Activated B cell treated with CpG ODN at 0.5 μM for 24 hours (primary cell): ENCODE data around the gene KCTD10. TPM values are rescaled to one million over a fixed set of nuclear protein-coding genes. Genes with fewer than 3 reads are reported as not detected.

Experiments
- ATAC-seq: fragments of 200-7000 bp; cut with Tn5 transposase; one replicate; pipeline ENCODE4 v1.10.0; 2021; ENCODE audit warnings: low read depth, mild to moderate bottlenecking, moderate library complexity
- CTCF ChIA-PET: fragments of 350-600 bp; sonication (Branson Sonifier 250); formaldehyde crosslinking; loops from one replicate; lab custom pipeline; 2021; ENCODE audit warnings: antibody characterized with exemption; lab: Charles Lee
- POLR2A ChIA-PET: fragments of 350-600 bp; sonication (Branson Sonifier 250); formaldehyde crosslinking; loops from one replicate; lab custom pipeline; 2021; ENCODE audit warnings: antibody characterized with exemption; lab: Charles Lee
- DNase-seq: peaks from one replicate; pipeline ENCODE4 v3.0.0; 2022
- H3K27ac Mint-ChIP-seq: one replicate; pipeline ENCODE4 v1.8.0; 2020; ENCODE audit warnings: mixed read lengths
- H3K27me3 Mint-ChIP-seq: one replicate; pipeline ENCODE4 v1.8.0; 2021; ENCODE audit warnings: mixed read lengths
- H3K36me3 Mint-ChIP-seq: one replicate; pipeline ENCODE4 v1.8.0; 2021; ENCODE audit warnings: low read depth, mixed read lengths
- H3K4me1 Mint-ChIP-seq: one replicate; pipeline ENCODE4 v1.8.0; 2021; ENCODE audit warnings: mixed read lengths
- H3K4me3 Mint-ChIP-seq: one replicate; pipeline ENCODE4 v1.8.0; 2020; ENCODE audit warnings: mild to moderate bottlenecking, mixed read lengths
- H3K9me3 Mint-ChIP-seq: one replicate; pipeline ENCODE4 v1.8.0; 2020; ENCODE audit warnings: mixed read lengths
- CTCF ChIP-seq: fragments of 200-600 bp; IDR thresholded peaks from one replicate; pipeline ENCODE4 v1.8.0; 2022; ENCODE audit warnings: antibody characterized with exemption, mild to moderate bottlenecking
- intact Hi-C: fragments of 100-400 bp; cut with micrococcal nuclease; formaldehyde crosslinking; loops from one replicate; pipeline ENCODE4 v1.15.1; 2024
- total RNA-seq: library from RNA; stranded (reverse); gene quantifications from 2 replicates; pipeline ENCODE4 v1.2.3, GENCODE V29; 2022

The KCTD10 gene
- total RNA-seq, 1 donor from 2014 or later = 38.7 TPM

- intact Hi-C loops = no loop called here
- no peaks in the 10 kb centered on the region for H3K9me3 Mint-ChIP-seq
- no peak overlapping the region for H3K4me3 Mint-ChIP-seq
- ChIA-PET POLR2A (no interaction called here), CTCF (no interaction called here)
- no peaks in the 10 kb centered on the region for H3K27me3 Mint-ChIP-seq
- H3K36me3 Mint-ChIP-seq = no peaks in the 10 kb centered on the region
- no peak for DNase-seq
- H3K27ac Mint-ChIP-seq = no peak overlapping the region
- TF ChIP-seq CTCF = no peak
- H3K4me1 Mint-ChIP-seq = peaks cover 11% of the 10 kb centered on the region
- ATAC-seq = no peak
Measured at GRCh38 chr12:109435428-109436187, 41.5 kb downstream of the KCTD10 start.

DNA sequence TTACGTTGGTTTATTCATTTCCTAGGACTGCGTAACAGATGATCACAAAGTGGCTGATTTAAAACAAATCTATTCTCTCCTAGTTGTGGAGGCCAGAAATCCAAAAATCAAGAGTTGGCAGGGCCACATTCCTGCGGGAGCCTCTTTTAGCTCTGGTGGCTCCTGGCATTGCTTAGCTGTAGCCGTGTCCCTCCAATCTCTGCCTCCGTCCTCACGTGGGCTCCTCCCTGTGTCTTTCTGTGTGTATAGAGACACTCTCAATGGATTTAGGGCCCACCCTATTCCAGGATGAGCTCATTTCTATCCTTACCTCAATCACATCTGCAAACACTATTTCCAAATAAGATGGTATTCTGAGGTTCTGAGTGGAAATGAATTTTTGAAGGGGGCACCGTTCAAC, 42.5 kb downstream of the KCTD10 start:
- no peak for DNase-seq
- no peak for TF ChIP-seq CTCF

DNA sequence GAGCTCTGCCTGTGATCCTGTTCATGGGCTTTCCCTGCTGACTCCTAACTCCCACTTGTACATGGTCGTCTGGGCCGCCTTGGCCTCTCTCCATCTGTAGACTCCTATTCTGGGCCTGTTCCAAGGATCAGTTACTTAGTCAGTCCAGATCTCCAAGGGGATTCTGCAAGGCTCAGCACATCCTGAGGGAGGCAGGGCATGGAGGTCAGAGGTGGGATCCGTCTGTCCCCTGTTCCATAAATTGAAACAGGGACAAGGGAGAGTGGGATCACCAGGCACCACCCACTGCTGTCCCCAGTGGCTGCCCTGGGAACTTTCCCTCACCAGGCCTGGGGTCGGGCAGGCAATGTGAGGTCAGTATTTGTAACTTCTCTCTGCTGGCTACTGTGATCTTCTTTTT, 43.5 kb downstream of the KCTD10 start:
- ATAC-seq (no peak), DNase-seq (no peak)
- no peaks in the 10 kb centered on the region for H3K36me3 Mint-ChIP-seq
- no peak overlapping the region for H3K27ac Mint-ChIP-seq
- peaks cover 11% of the 10 kb centered on the region for H3K4me1 Mint-ChIP-seq
- H3K9me3 Mint-ChIP-seq = no peaks in the 10 kb centered on the region
- intact Hi-C loops = no loop called here
- no peaks in the 10 kb centered on the region for H3K27me3 Mint-ChIP-seq
- CTCF ChIA-PET = interaction anchor here (0.7 to 3.0 kb wide), 5 partner anchors 10 to 344 kb away, joined by 3 to 12 read pairs (median 4); no protein-coding TSS in a partner anchor
- POLR2A ChIA-PET = no interaction called here
- no peak overlapping the region for H3K4me3 Mint-ChIP-seq
- no peak for TF ChIP-seq CTCF

More for the DNA sequence above, 42.5 kb downstream of the KCTD10 start:
- intact Hi-C loops = no loop called here
- Mint-ChIP-seq H3K27ac (no peak overlapping the region), H3K27me3 (no peaks in the 10 kb centered on the region), H3K36me3 (no peaks in the 10 kb centered on the region), H3K4me1 (peaks cover 11% of the 10 kb centered on the region), H3K4me3 (no peak overlapping the region), H3K9me3 (no peaks in the 10 kb centered on the region)
- CTCF ChIA-PET = no interaction called here
- POLR2A ChIA-PET = no interaction called here
- ATAC-seq = no peak

DNA sequence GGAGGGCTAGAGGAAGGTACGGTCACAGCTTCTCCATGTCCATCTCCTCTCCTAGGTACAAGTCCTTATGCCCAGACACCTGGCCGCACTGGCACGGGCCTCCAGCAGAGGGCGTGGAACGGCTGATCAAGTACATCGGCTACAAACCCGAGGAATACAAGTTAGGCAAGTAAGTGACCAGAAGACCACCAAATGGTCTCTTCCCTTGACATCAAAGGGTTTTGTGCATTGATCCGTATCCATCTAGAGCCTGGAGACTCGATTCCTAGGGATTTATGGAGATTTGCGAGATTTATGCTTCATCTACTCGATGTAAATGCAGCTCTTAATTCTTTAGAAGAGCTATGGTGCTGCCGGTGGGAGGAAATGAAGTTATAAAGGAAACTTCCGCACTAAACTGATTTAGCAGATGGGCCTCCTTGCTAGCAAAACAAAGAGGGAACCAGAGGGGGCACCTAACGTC, 44.2 kb downstream of the KCTD10 start:
- peaks cover 1% of the 10 kb centered on the region for H3K27me3 Mint-ChIP-seq
- H3K36me3 Mint-ChIP-seq = no peaks in the 10 kb centered on the region
- TF ChIP-seq CTCF = no peak
- ATAC-seq (peak; percentile 64), DNase-seq (peak; percentile 61)
- CTCF ChIA-PET = interaction anchor here (0.7 to 3.0 kb wide), 5 partner anchors 11 to 344 kb away, joined by 3 to 12 read pairs (median 4); no protein-coding TSS in a partner anchor
- H3K9me3 Mint-ChIP-seq = no peaks in the 10 kb centered on the region
- POLR2A ChIA-PET = no interaction called here
- intact Hi-C loops = loop anchor here (1.0 kb wide), 1 partner anchor 342 kb away; no protein-coding TSS in a partner anchor
- peaks cover 11% of the 10 kb centered on the region for H3K4me1 Mint-ChIP-seq
- no peak overlapping the region for H3K27ac Mint-ChIP-seq
- H3K4me3 Mint-ChIP-seq = no peak overlapping the region

DNA sequence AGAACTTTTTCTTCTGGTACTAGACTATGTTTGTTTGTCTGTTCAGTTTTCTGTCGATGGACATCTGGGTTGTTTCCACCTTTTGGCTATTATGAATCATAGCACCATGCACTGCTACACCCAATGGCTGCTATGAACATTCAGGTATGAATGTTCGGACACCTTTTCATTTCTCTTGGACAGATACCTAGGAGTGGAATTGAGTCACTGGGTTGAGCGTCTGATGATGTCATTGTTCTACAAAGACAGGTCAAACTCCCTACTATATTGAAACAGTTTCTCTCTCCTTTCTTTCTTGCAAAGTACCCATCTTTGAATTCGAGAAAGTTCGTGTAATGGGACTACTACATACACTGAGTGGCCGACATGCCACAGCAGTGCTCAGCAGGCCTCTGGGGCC, 44.7 kb downstream of the KCTD10 start:
- Mint-ChIP-seq H3K27ac (no peak overlapping the region), H3K36me3 (no peaks in the 10 kb centered on the region), H3K27me3 (peaks cover 1% of the 10 kb centered on the region), H3K9me3 (no peaks in the 10 kb centered on the region), H3K4me3 (no peak overlapping the region), H3K4me1 (peaks cover 11% of the 10 kb centered on the region)
- ATAC-seq (no peak), DNase-seq (no peak)
- TF ChIP-seq CTCF = no peak
- ChIA-PET POLR2A (no interaction called here), CTCF (interaction anchor here (1.0 to 3.0 kb wide), 3 partner anchors 11 to 343 kb away, joined by 3 to 12 read pairs (median 5); no protein-coding TSS in a partner anchor)
- intact Hi-C loops = loop anchor here (1.0 kb wide), 1 partner anchor 343 kb away; no protein-coding TSS in a partner anchor
